HepG2 (cell line): ENCODE results near the gene FBXW12. TPM values are rescaled to one million over a fixed set of nuclear protein-coding genes. Genes with fewer than 3 reads are reported as not detected.
A peak's percentile ranks its signal among the peaks of the same experiment; 100 is the strongest.

ENCODE experiments used
- ATF7-NPFF ChIP-seq: sonication (generic); formaldehyde crosslinking; IDR thresholded peaks from 2 replicates; pipeline ENCODE4 v1.8.1; 2023; ENCODE audit warnings: mild to moderate bottlenecking, low read depth, missing genetic modification reagents, moderate library complexity
- CC2D1A ChIP-seq: sonication (generic); formaldehyde crosslinking; IDR thresholded peaks from 2 replicates; pipeline ENCODE4 v1.8.1; 2023; ENCODE audit warnings: mild to moderate bottlenecking, missing genetic modification reagents
- CEBPZ ChIP-seq: IDR thresholded peaks from 2 replicates; pipeline ENCODE4 v1.6.1; 2012; ENCODE audit warnings: low read length, improper control_type of control experiment
- DPF2 ChIP-seq: sonication (generic); formaldehyde crosslinking; IDR thresholded peaks from 2 replicates; pipeline ENCODE4 v1.4.0; 2020; ENCODE audit warnings: mild to moderate bottlenecking, low read depth, missing genetic modification reagents, borderline replicate concordance
- GABPA ChIP-seq, 2 experiments: IDR thresholded peaks; 2 replicates each; pipeline ENCODE4 v1.6.1; 2011 to 2016; ENCODE audit warnings: low read depth in 2 of 2, low read length in 1 of 2, missing biosample characterization in 1 of 2, missing genetic modification characterization in 1 of 2
- HMGA1 ChIP-seq: sonication (generic); formaldehyde crosslinking; conservative IDR thresholded peaks from 2 replicates; pipeline ENCODE4 v1.4.0; 2020; ENCODE audit warnings: missing genetic modification reagents
- MAFG ChIP-seq: sonication (generic); formaldehyde crosslinking; IDR thresholded peaks from 2 replicates; pipeline ENCODE4 v1.5.1; 2020; ENCODE audit warnings: mild to moderate bottlenecking, missing genetic modification reagents
- MLLT10 ChIP-seq: sonication (generic); formaldehyde crosslinking; IDR thresholded peaks from 2 replicates; pipeline ENCODE4 v1.4.0; 2020; ENCODE audit warnings: missing genetic modification reagents
- RFX5 ChIP-seq: IDR thresholded peaks from 2 replicates; pipeline ENCODE4 v1.6.1; 2011; ENCODE audit warnings: low read depth, low read length, improper control_type of control experiment
- RORA ChIP-seq: sonication (generic); formaldehyde crosslinking; IDR thresholded peaks from 2 replicates; pipeline ENCODE4 v1.5.0; 2020; ENCODE audit warnings: mild to moderate bottlenecking, missing genetic modification reagents, moderate library complexity
- SIN3A ChIP-seq: IDR thresholded peaks from 2 replicates; pipeline ENCODE4 v1.6.1; 2011; ENCODE audit warnings: low read depth, mild to moderate bottlenecking, control low read depth, low read length, borderline replicate concordance
- SMAD1 ChIP-seq: sonication (generic); formaldehyde crosslinking; IDR thresholded peaks from 2 replicates; pipeline ENCODE4 v1.4.0; 2020; ENCODE audit warnings: missing genetic modification reagents, low read depth, mild to moderate bottlenecking, borderline replicate concordance
- SPEN ChIP-seq: sonication (generic); formaldehyde crosslinking; IDR thresholded peaks from 2 replicates; pipeline ENCODE4 v1.5.1; 2020; ENCODE audit warnings: low read depth, mild to moderate bottlenecking, missing genetic modification reagents
- ZBTB4 ChIP-seq: sonication (generic); formaldehyde crosslinking; IDR thresholded peaks from 2 replicates; pipeline ENCODE4 v1.4.0; 2020; ENCODE audit warnings: missing genetic modification reagents, mild to moderate bottlenecking, borderline replicate concordance
- ZNF33A ChIP-seq: sonication (generic); formaldehyde crosslinking; IDR thresholded peaks from 2 replicates; pipeline ENCODE4 v1.5.1; 2020; ENCODE audit warnings: missing genetic modification reagents, mild to moderate bottlenecking, moderate library complexity, borderline replicate concordance
- ZNF704 ChIP-seq: sonication (generic); formaldehyde crosslinking; IDR thresholded peaks from 2 replicates; pipeline ENCODE4 v1.8.1; 2023; ENCODE audit warnings: mild to moderate bottlenecking, inconsistent platforms, moderate library complexity, missing genetic modification reagents, borderline replicate concordance
- ZNF766 ChIP-seq: sonication (generic); formaldehyde crosslinking; IDR thresholded peaks from 2 replicates; pipeline ENCODE4 v1.5.0; 2020; ENCODE audit warnings: missing genetic modification reagents, borderline replicate concordance
- ZNF879 ChIP-seq: sonication (generic); formaldehyde crosslinking; IDR thresholded peaks from 2 replicates; pipeline ENCODE4 v1.8.1; 2023; ENCODE audit warnings: missing genetic modification reagents
- ZNF883 ChIP-seq: sonication (generic); formaldehyde crosslinking; IDR thresholded peaks from 2 replicates; pipeline ENCODE4 v1.5.1; 2020; ENCODE audit warnings: mild to moderate bottlenecking, missing genetic modification reagents; ENCODE audit errors: not compliant biosample characterization
- ZSCAN12 ChIP-seq: sonication (generic); formaldehyde crosslinking; IDR thresholded peaks from 2 replicates; pipeline ENCODE4 v1.9.0; 2021; ENCODE audit warnings: mild to moderate bottlenecking, missing genetic modification reagents
- polyA plus RNA-seq, 8 experiments: library from polyadenylated mRNA; depleted of rRNA in 3 of 8; stranded (reverse) in 7 of 8; unstranded in 1 of 8; fragments of >200 nt; fragmentation: Illumina TruSeq in 4 of 8; extraction: Trizol in 4 of 8; gene quantifications; 2 replicates each; pipeline versions ENCODE4 v1.2.1 to v1.2.3, GENCODE V29; 2011 to 2016; ENCODE audit warnings: low read depth in 4 of 8, missing spikeins in 1 of 8, mixed read lengths in 1 of 8; ENCODE audit not compliant: insufficient read depth in 1 of 8
- total RNA-seq, 5 experiments: library from RNA; depleted of rRNA; stranded (reverse); fragments of >200 nt; fragmentation: Illumina TruSeq; extraction: Trizol; gene quantifications; 2 replicates each; pipeline ENCODE4 v1.2.3, GENCODE V29; 2016; ENCODE audit warnings: low read depth in 1 of 5

Gene FBXW12
- total and polyA plus RNA-seq, 2 of the 13 experiments (the other 11 are each of a cell fraction or from before 2014, with no cell fraction given) = not detected

GRCh38 chr3:48435774-48436476 is 63.9 kb downstream of the FBXW12 start (continued):
- no peak for TF ChIP-seq GABPA (IDR thresholded peaks at IDR 0.05; ENCODE audit: low read depth, low read length)
- TF ChIP-seq GABPA (CRISPR knock-in tag; IDR thresholded peaks at IDR 0.05; ENCODE audit: low read depth) = no peak
- TF ChIP-seq ZSCAN12 (CRISPR knock-in tag) = no peak
- TF ChIP-seq SMAD1 = no peak
- TF ChIP-seq CEBPZ = no peak
- TF ChIP-seq SIN3A = 0 out of 2 replicates have a peak, but pooled peaks have one; percentile 9
- TF ChIP-seq CC2D1A = no peak
- no peak for TF ChIP-seq MAFG (CRISPR knock-in tag)
- TF ChIP-seq ZNF33A (CRISPR knock-in tag) = no peak
- TF ChIP-seq ZNF704 = 0 out of 2 replicates have a peak, but pooled peaks have one; percentile 30
- TF ChIP-seq MLLT10 (CRISPR knock-in tag) = no peak
- no peak for TF ChIP-seq RORA (CRISPR knock-in tag)
- no peak for TF ChIP-seq RFX5
- no peak for TF ChIP-seq SPEN (CRISPR knock-in tag)
- no peak for TF ChIP-seq ZNF879
- no peak for TF ChIP-seq HMGA1 (CRISPR knock-in tag)
- TF ChIP-seq DPF2 (CRISPR knock-in tag) = no peak
- TF ChIP-seq ZBTB4 (CRISPR knock-in tag) = no peak
- TF ChIP-seq ZNF883 (CRISPR knock-in tag) = no peak
- TF ChIP-seq ZNF766 (CRISPR knock-in tag) = no peak
- TF ChIP-seq ATF7-NPFF (CRISPR knock-in tag) = no peak
